Endothelial cell of umbilical vein (primary cell): ENCODE results near the gene PRKCD. TPM values are rescaled to one million over a fixed set of nuclear protein-coding genes. Genes with fewer than 3 reads are reported as not detected.

Experiments
- BruUV-seq: library from RNA; stranded (reverse); fragments of 400-500 nt; replicated peaks from 2 replicates; lab custom pipeline; 2021; lab: Mats Ljungman, UMichigan
- CTCF ChIA-PET: fragments of 300-600, 350-600 bp; sonication (Branson Sonifier 250); formaldehyde crosslinking; loops from one replicate; lab custom pipeline; 2021; ENCODE audit warnings: antibody characterized with exemption, inconsistent platforms; lab: Charles Lee
- POLR2A ChIA-PET: fragments of 300-600, 350-600 bp; sonication (Branson Sonifier 250); formaldehyde crosslinking; loops from one replicate; lab custom pipeline; 2021; ENCODE audit warnings: antibody characterized with exemption, inconsistent platforms; lab: Charles Lee
- DNase-seq: peaks from one replicate; pipeline ENCODE4 v3.0.0-alpha.2; 2011; ENCODE audit warnings: low read depth, low spot score
- FAIRE-seq: peaks from 2 replicates; lab custom pipeline; 2011; peaks lifted over from hg19 to GRCh38; lab: Jason Lieb, UNC
- H2AFZ ChIP-seq: 2 replicates; pipeline ENCODE4 v1.6.0; 2012; ENCODE audit warnings: low read depth, low read length, control low read depth, inconsistent platforms
- H3K27ac ChIP-seq: 2 replicates; pipeline ENCODE4 v1.5.1; 2011; ENCODE audit warnings: low read depth, mild to moderate bottlenecking, control low read depth, low read length, moderate library complexity; ENCODE audit not compliant: insufficient read depth
- H3K27me3 ChIP-seq, 2 experiments: 2 replicates each; pipeline versions ENCODE4 v1.6.0 to v1.6.1; 2011; ENCODE audit warnings: low read length in 2 of 2, mixed read lengths in 1 of 2; ENCODE audit not compliant: control insufficient read depth in 2 of 2, insufficient read depth in 2 of 2
- H3K36me3 ChIP-seq, 2 experiments: 2 replicates in 1 of 2; 3 replicates in 1 of 2; pipeline ENCODE4 v1.5.1; 2011; ENCODE audit warnings: low read length in 2 of 2, mild to moderate bottlenecking in 1 of 2, moderate library complexity in 1 of 2; ENCODE audit not compliant: control insufficient read depth in 2 of 2, insufficient read depth in 2 of 2; ENCODE audit errors: extremely low read depth in 1 of 2
- H3K4me1 ChIP-seq: 3 replicates; pipeline ENCODE4 v1.5.1; 2011; ENCODE audit warnings: mild to moderate bottlenecking, low read length; ENCODE audit not compliant: control insufficient read depth, insufficient read depth; ENCODE audit errors: extremely low read depth
- H3K4me2 ChIP-seq: 2 replicates; pipeline ENCODE4 v1.6.1; 2011; ENCODE audit warnings: low read length, control low read depth, mixed read lengths; ENCODE audit not compliant: insufficient read depth
- H3K4me3 ChIP-seq, 3 experiments: fragments of 200-600 bp in 1 of 3; sonication (generic), shearing (Covaris generic) in 1 of 3; replicated peaks in 1 of 3; 2 replicates each; pipeline ENCODE4 v1.5.1; 2011 to 2016; ENCODE audit warnings: control low read depth in 3 of 3, low read length in 3 of 3, mild to moderate bottlenecking in 2 of 3, inconsistent platforms in 1 of 3, low read depth in 1 of 3, moderate library complexity in 1 of 3; ENCODE audit not compliant: insufficient read depth in 1 of 3
- H3K79me2 ChIP-seq: 2 replicates; pipeline ENCODE4 v1.6.0; 2012; ENCODE audit warnings: low read length, inconsistent platforms; ENCODE audit not compliant: control insufficient read depth, insufficient read depth
- H3K9ac ChIP-seq: replicated peaks from 2 replicates; pipeline ENCODE3; 2011; ENCODE audit warnings: low read length, control low read depth; ENCODE audit not compliant: insufficient read depth; ENCODE audit errors: extremely low read depth
- H3K9me1 ChIP-seq: replicated peaks from 3 replicates; pipeline ENCODE4 v1.6.0; 2011; ENCODE audit warnings: mild to moderate bottlenecking, low read length; ENCODE audit not compliant: control insufficient read depth, insufficient read depth; ENCODE audit errors: extremely low read depth
- H3K9me3 ChIP-seq: replicated peaks from 2 replicates; pipeline ENCODE4 v1.5.1; 2012; ENCODE audit warnings: low read length, inconsistent platforms; ENCODE audit not compliant: control insufficient read depth, insufficient read depth
- H4K20me1 ChIP-seq: replicated peaks from 2 replicates; pipeline ENCODE3; 2011; ENCODE audit warnings: mild to moderate bottlenecking, low read length; ENCODE audit not compliant: control insufficient read depth, insufficient read depth; ENCODE audit errors: extremely low read depth
- EZH2 ChIP-seq: IDR thresholded peaks from 2 replicates; pipeline ENCODE4 v1.6.1; 2012; ENCODE audit warnings: borderline replicate concordance, low read depth, mild to moderate bottlenecking, moderate library complexity, low read length, inconsistent platforms; ENCODE audit not compliant: severe bottlenecking
- FOS ChIP-seq: IDR thresholded peaks from 2 replicates; pipeline ENCODE4 v1.6.1; 2011; ENCODE audit warnings: mild to moderate bottlenecking, low read length, moderate library complexity, borderline replicate concordance; ENCODE audit not compliant: insufficient read depth
- GATA2 ChIP-seq: IDR thresholded peaks from 2 replicates; pipeline ENCODE4 v1.7.0; 2011; ENCODE audit warnings: low read depth, mild to moderate bottlenecking, moderate library complexity, mixed read lengths, low read length; ENCODE audit not compliant: insufficient read length, insufficient read depth
- JUN ChIP-seq: IDR thresholded peaks from 2 replicates; pipeline ENCODE4 v1.6.1; 2011; ENCODE audit warnings: borderline replicate concordance, low read depth; ENCODE audit not compliant: insufficient read length, insufficient read depth
- POLR2AphosphoS5 ChIP-seq: IDR thresholded peaks from 2 replicates; pipeline ENCODE4 v1.6.1; 2012; ENCODE audit warnings: low read depth, mild to moderate bottlenecking, control low read depth, low read length, moderate library complexity; ENCODE audit not compliant: insufficient read depth
- dilution Hi-C: fragments of 300-500 bp; cut with MboI; formaldehyde crosslinking; loops from one replicate; pipeline ENCODE4 v1.15.0; 2019; ENCODE audit warnings: low sequenced_read_pairs; ENCODE audit not compliant: extremely low pct_ligation_motif_present
- intact Hi-C: fragments of 100-400 bp; cut with micrococcal nuclease; formaldehyde crosslinking; loops from one replicate; pipeline ENCODE4 v1.10.0; 2022
- polyA plus RNA-seq, 4 experiments: library from polyadenylated mRNA; depleted of rRNA in 3 of 4; stranded (reverse) in 3 of 4; unstranded in 1 of 4; fragments of >200 nt; gene quantifications; 2 replicates each; pipeline versions ENCODE4 v1.2.1 to v1.2.3, GENCODE V29; 2011 to 2012; ENCODE audit warnings: missing spikeins in 1 of 4
- total RNA-seq: library from RNA; stranded (reverse); gene quantifications from 2 replicates; pipeline ENCODE4 v1.2.3, GENCODE V29; 2021
- TF ChIP-seq, protein P1 (sequence below), 2 donors: IDR thresholded peaks; 1 replicate in 1 of 2; 2 replicates in 1 of 2; pipeline ENCODE4 v1.5.1; 2011; ENCODE audit warnings: low read length in 2 of 2, mild to moderate bottlenecking in 2 of 2, moderate library complexity in 2 of 2, control low read depth in 1 of 2, inconsistent platforms in 1 of 2, low read depth in 1 of 2; ENCODE audit not compliant: insufficient read depth in 1 of 2; ENCODE audit errors: extremely low read depth in 1 of 2

The PRKCD gene
- total and polyA plus RNA-seq, 2 donors (not counting 3 experiments of a cell fraction or from before 2014, with no cell fraction given): 15.5 to 19.0 TPM

GRCh38 chr3:53231532-53232511 is 70.8 kb downstream of the PRKCD start:
- no peak overlapping the region for H3K4me3 ChIP-seq
- FAIRE-seq (no peak), DNase-seq (no peak)
- no peak overlapping the region for H2AFZ ChIP-seq
- no peak overlapping the region for H3K27ac ChIP-seq
- H3K4me2 ChIP-seq: no peak overlapping the region
- intact Hi-C loops: no loop called here
- peaks cover 15% of the 10 kb centered on the region for H3K4me1 ChIP-seq
- no peaks in the 10 kb centered on the region for H3K9me1 ChIP-seq
- H3K36me3 ChIP-seq: peaks cover 55 to 76% of the 10 kb centered on the region in 2 experiments
- no peak overlapping the region for H3K9ac ChIP-seq
- TF ChIP-seq FOS (no peak), GATA2 (no peak), EZH2 (no peak), JUN (no peak), POLR2AphosphoS5 (no peak)
- TF ChIP-seq, protein P1, sequence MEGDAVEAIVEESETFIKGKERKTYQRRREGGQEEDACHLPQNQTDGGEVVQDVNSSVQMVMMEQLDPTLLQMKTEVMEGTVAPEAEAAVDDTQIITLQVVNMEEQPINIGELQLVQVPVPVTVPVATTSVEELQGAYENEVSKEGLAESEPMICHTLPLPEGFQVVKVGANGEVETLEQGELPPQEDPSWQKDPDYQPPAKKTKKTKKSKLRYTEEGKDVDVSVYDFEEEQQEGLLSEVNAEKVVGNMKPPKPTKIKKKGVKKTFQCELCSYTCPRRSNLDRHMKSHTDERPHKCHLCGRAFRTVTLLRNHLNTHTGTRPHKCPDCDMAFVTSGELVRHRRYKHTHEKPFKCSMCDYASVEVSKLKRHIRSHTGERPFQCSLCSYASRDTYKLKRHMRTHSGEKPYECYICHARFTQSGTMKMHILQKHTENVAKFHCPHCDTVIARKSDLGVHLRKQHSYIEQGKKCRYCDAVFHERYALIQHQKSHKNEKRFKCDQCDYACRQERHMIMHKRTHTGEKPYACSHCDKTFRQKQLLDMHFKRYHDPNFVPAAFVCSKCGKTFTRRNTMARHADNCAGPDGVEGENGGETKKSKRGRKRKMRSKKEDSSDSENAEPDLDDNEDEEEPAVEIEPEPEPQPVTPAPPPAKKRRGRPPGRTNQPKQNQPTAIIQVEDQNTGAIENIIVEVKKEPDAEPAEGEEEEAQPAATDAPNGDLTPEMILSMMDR (IDR thresholded peaks at IDR 0.05; ENCODE audit: extremely low read depth in 1 of 2, insufficient read depth in 1 of 2, low read depth in 1 of 2, low read length in 2 of 2): peak in 1 of 2 donors; percentile 27
- BruUV-seq: no TSS peak
- POLR2A ChIA-PET: no interaction called here
- H3K79me2 ChIP-seq: peaks cover 42% of the 10 kb centered on the region
- dilution Hi-C loops: no loop called here
- no peaks in the 10 kb centered on the region for H4K20me1 ChIP-seq
- CTCF ChIA-PET: interaction anchor here (0.6 to 0.9 kb wide), 2 partner anchors 11 to 40 kb away, joined by 3 read pairs; no protein-coding TSS in a partner anchor
- H3K27me3 ChIP-seq: no peaks in the 10 kb centered on the region
- no peaks in the 10 kb centered on the region for H3K9me3 ChIP-seq
